Ascending aorta (tissue), 2 donors: Measurements from ENCODE around the gene GLS2. TPM values are rescaled to one million over a fixed set of nuclear protein-coding genes. Genes with fewer than 3 reads are reported as not detected.
"Not testable (repeated sequence)": the region's sequence is repeated elsewhere in the genome, so short reads cannot be mapped to it uniquely, and the experiment has no call there.

Experiments used
- DNase-seq, 2 donors: peaks; one replicate each; pipeline ENCODE4 v3.0.0-alpha.2; 2019; ENCODE audit warnings: low spot score in 2 of 2
- H3K27ac ChIP-seq, 2 donors: fragments of 200-600 bp; sonication (generic); one replicate each; pipeline ENCODE4 v1.5.1; 2016 to 2017; ENCODE audit warnings: mild to moderate bottlenecking in 1 of 2
- H3K27me3 ChIP-seq: fragments of 200-600 bp; sonication (generic); one replicate; pipeline ENCODE4 v1.5.1; 2017
- H3K36me3 ChIP-seq, 2 donors: fragments of 200-600 bp; sonication (generic); one replicate each; pipeline ENCODE4 v1.5.1; 2016
- H3K4me1 ChIP-seq, 2 donors: fragments of 200-600 bp; sonication (generic); one replicate each; pipeline ENCODE4 v1.5.1; 2016 to 2017; ENCODE audit warnings: mild to moderate bottlenecking in 1 of 2
- H3K4me3 ChIP-seq, 2 donors: fragments of 200-600 bp; sonication (generic); one replicate each; pipeline ENCODE4 v1.5.1; 2016 to 2017; ENCODE audit warnings: mild to moderate bottlenecking in 1 of 2
- H3K9me3 ChIP-seq, 2 donors: fragments of 200-600 bp; sonication (generic); one replicate each; pipeline ENCODE4 v1.5.1; 2016
- CTCF ChIP-seq, 3 experiments: fragments of 200-600 bp in 2 of 3; fragments of 450-650 bp in 1 of 3; sonication (generic) in 2 of 3; IDR thresholded peaks; one replicate each; pipeline ENCODE4 v1.5.1; 2016 to 2019; ENCODE audit warnings: antibody characterized with exemption in 3 of 3, mild to moderate bottlenecking in 1 of 3, moderate library complexity in 1 of 3
- intact Hi-C: fragments of 100-400 bp; cut with DNase I; formaldehyde crosslinking; loops from one replicate; pipeline ENCODE4 v1.15.1; 2023
- total RNA-seq: library from RNA; depleted of rRNA; stranded (reverse); fragments of >200 nt; gene quantifications from one replicate; pipeline ENCODE4 v1.1.0, GENCODE V29; 2016

Gene GLS2
- total RNA-seq, 1 donor from 2014 or later = not detected

DNA sequence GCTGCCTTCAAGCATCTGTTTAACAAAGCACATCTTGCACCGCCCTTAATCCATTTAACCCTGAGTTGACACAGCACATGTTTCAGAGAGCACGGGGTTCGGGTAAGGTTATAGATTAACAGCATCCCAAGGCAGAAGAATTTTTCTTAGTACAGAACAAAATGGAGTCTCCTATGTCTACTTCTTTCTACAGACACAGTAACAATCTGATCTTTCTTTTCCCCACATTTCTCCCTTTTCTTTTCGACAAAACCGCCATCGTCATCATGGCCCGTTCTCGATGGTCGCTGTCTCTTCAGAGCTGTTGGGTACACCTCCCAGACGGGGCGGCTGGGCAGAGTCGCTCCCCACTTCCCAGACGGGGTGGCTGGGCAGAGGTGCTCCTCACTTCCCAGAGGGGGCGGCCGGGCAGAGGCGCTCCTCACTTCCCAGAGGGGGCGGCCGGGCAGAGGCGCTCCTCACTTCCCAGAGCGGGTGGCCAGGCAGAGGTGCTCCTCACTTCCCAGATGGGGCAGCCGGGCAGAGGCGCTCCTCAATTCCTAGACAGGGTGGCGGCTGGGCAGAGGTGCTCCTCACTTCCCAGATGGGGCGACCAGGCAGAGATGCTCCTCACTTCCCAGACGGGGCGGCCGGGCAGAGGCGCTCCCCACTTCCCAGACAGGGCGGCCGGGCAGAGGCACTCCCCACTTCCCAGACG is 5.6 kb upstream of the GLS2 start:
- DNase-seq, H3K27ac ChIP-seq, H3K4me3 ChIP-seq, intact Hi-C loops, H3K36me3 ChIP-seq, H3K4me1 ChIP-seq, H3K27me3 ChIP-seq, H3K9me3 ChIP-seq: not testable (repeated sequence)

DNA sequence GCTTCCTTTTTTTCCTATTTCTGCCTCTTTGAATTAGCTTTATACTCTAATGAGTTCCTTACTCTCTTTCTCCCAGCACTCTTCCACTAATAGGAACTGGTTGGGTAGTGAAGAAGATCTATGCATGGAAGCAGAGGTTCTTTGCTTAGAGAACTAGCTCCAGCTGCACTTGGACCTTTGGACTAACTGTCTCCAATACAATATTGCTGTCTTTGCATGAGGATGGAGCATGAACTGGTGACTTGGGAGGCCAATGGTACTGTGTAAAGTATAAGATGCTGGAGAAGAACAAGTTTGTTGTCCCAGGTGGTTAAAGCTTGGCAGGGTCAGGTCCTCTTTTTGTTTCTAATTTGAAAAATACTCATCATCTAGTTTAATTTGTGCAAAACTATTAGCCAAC is 2.4 kb upstream of the GLS2 start:
- no peak for DNase-seq
- Histone ChIP-seq H3K27me3 (no peaks in the 10 kb centered on the region), H3K4me3 (no peak overlapping the region), H3K9me3 (no peaks in the 10 kb centered on the region), H3K4me1 (peaks cover 3% of the 10 kb centered on the region in 2 donors), H3K36me3 (no peaks in the 10 kb centered on the region), H3K27ac (no peak overlapping the region)
- no peak for TF ChIP-seq CTCF (IDR thresholded peaks at IDR 0.05)
- intact Hi-C loops = no loop called here

- H3K4me1 ChIP-seq = peaks cover 3% of the 10 kb centered on the region in 2 donors
- H3K9me3 ChIP-seq = no peaks in the 10 kb centered on the region
- H3K27me3 ChIP-seq = no peaks in the 10 kb centered on the region
- intact Hi-C loops = no loop called here
- no peak for TF ChIP-seq CTCF (IDR thresholded peaks at IDR 0.05)
- peak overlapping the region; percentile 54 to 83 for H3K4me3 ChIP-seq
- H3K36me3 ChIP-seq = no peaks in the 10 kb centered on the region
- no peak for DNase-seq
- no peak overlapping the region for H3K27ac ChIP-seq
Measured at GRCh38 chr12:56487448-56488040, 417 bp downstream of the GLS2 start.

GRCh38 chr12:56486694-56487093 is 1.3 kb downstream of the GLS2 start:
- H3K27me3 ChIP-seq = no peaks in the 10 kb centered on the region
- H3K9me3 ChIP-seq = no peaks in the 10 kb centered on the region
- TF ChIP-seq CTCF (IDR thresholded peaks at IDR 0.05) = no peak
- no peak overlapping the region for H3K4me3 ChIP-seq
- no peaks in the 10 kb centered on the region for H3K36me3 ChIP-seq
- intact Hi-C loops = no loop called here
- no peak overlapping the region for H3K27ac ChIP-seq
- DNase-seq = no peak
- peaks cover 3% of the 10 kb centered on the region in 2 donors for H3K4me1 ChIP-seq

- H3K27me3 ChIP-seq = no peaks in the 10 kb centered on the region
- no peaks in the 10 kb centered on the region for H3K36me3 ChIP-seq
- H3K9me3 ChIP-seq = no peaks in the 10 kb centered on the region
- intact Hi-C loops = no loop called here
- DNase-seq = no peak
- no peak overlapping the region for H3K27ac ChIP-seq
- peaks cover 3% of the 10 kb centered on the region in 2 donors for H3K4me1 ChIP-seq
- H3K4me3 ChIP-seq = no peak overlapping the region
- TF ChIP-seq CTCF (IDR thresholded peaks at IDR 0.05) = no peak
Measured at GRCh38 chr12:56484566-56484965, 3.4 kb downstream of the GLS2 start.

DNA sequence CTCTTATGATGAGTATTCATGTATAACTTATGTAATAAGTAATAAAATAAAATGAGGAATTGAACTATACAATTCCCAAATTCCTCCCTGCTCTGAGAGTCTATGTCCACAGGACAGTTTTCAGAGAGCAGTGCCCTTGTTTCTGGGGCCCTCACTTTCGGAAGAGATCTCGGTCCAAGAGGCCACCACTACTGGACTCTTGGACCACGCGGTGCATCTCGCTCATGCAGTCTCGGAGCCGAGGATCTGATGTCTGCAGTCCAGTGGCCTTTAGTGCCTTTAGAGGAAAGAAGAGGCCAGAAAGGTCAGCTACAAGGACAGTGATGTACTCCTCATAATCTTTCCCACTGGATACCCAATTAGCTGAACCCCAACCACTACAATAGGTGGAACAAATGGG is 8.3 kb downstream of the GLS2 start:
- no peaks in the 10 kb centered on the region for H3K27me3 ChIP-seq
- intact Hi-C loops = no loop called here
- no peaks in the 10 kb centered on the region for H3K36me3 ChIP-seq
- no peaks in the 10 kb centered on the region for H3K4me1 ChIP-seq
- DNase-seq = no peak
- H3K4me3 ChIP-seq = no peak overlapping the region
- no peak overlapping the region for H3K27ac ChIP-seq
- no peaks in the 10 kb centered on the region for H3K9me3 ChIP-seq
- TF ChIP-seq CTCF (IDR thresholded peaks at IDR 0.05) = no peak
